HepG2 (cell line): Measurements from ENCODE around the gene SSNA1. TPM values are rescaled to one million over a fixed set of nuclear protein-coding genes. Genes with fewer than 3 reads are reported as not detected.

Experiments
- AGO2 ChIP-seq: fragments of 200-400 bp; formaldehyde crosslinking; optimal IDR thresholded peaks from 2 replicates; pipeline ENCODE3; 2017; ENCODE audit warnings: mild to moderate bottlenecking, low read depth, low read length, moderate library complexity
- ASH2L ChIP-seq: fragments of 300-600, 200-600 bp; sonication (generic); IDR thresholded peaks from 2 replicates; pipeline ENCODE4 v1.7.0; 2017; ENCODE audit warnings: low read depth, mild to moderate bottlenecking, moderate library complexity, mixed read lengths, low read length; ENCODE audit not compliant: insufficient read length
- CCAR2 ChIP-seq: fragments of 200-400 bp; formaldehyde crosslinking; optimal IDR thresholded peaks from 2 replicates; pipeline ENCODE3; 2018; ENCODE audit warnings: low read depth, mild to moderate bottlenecking, low read length, moderate library complexity
- HNRNPL ChIP-seq: fragments of 200-400 bp; formaldehyde crosslinking; IDR thresholded peaks from 2 replicates; pipeline ENCODE4 v1.6.1; 2017; ENCODE audit warnings: mild to moderate bottlenecking, low read depth, low read length
- NR2F1 ChIP-seq, 2 experiments: fragments of 450-650 bp in 1 of 2; formaldehyde crosslinking in 1 of 2; IDR thresholded peaks; 2 replicates each; pipeline versions ENCODE4 v1.5.0 to v1.6.1; 2016 to 2020; ENCODE audit warnings: mild to moderate bottlenecking in 1 of 2, missing compliant biosample characterization in 1 of 2, missing genetic modification reagents in 1 of 2, moderate library complexity in 1 of 2
- NR2F6 ChIP-seq, 2 experiments: IDR thresholded peaks; 2 replicates each; pipeline ENCODE4 v1.6.1; 2016; ENCODE audit warnings: antibody characterized with exemption in 1 of 2, mild to moderate bottlenecking in 1 of 2
- RAD21 ChIP-seq: fragments of 450-650 bp; formaldehyde crosslinking; IDR thresholded peaks from 2 replicates; pipeline ENCODE4 v1.5.0; 2020; ENCODE audit warnings: mild to moderate bottlenecking
- SIN3A ChIP-seq: IDR thresholded peaks from 2 replicates; pipeline ENCODE4 v1.6.1; 2011; ENCODE audit warnings: low read depth, mild to moderate bottlenecking, control low read depth, low read length, borderline replicate concordance
- SMYD3 ChIP-seq: sonication (generic); formaldehyde crosslinking; IDR thresholded peaks from 2 replicates; pipeline ENCODE4 v1.8.1; 2023; ENCODE audit warnings: mild to moderate bottlenecking, missing genetic modification reagents
- ZNF253 ChIP-seq: sonication (generic); formaldehyde crosslinking; IDR thresholded peaks from 2 replicates; pipeline ENCODE4 v1.8.0; 2022; ENCODE audit warnings: mild to moderate bottlenecking, missing genetic modification reagents, borderline replicate concordance
- ZNF407 ChIP-seq: sonication (generic); formaldehyde crosslinking; IDR thresholded peaks from one replicate; pipeline ENCODE4 v1.5.1; 2020; ENCODE audit warnings: mild to moderate bottlenecking, missing genetic modification reagents; ENCODE audit errors: not compliant biosample characterization
- ZNF510 ChIP-seq: sonication (generic); formaldehyde crosslinking; IDR thresholded peaks from 2 replicates; pipeline ENCODE4 v1.4.0; 2020; ENCODE audit warnings: low read depth, mild to moderate bottlenecking, missing genetic modification reagents
- ZNF547 ChIP-seq: sonication (generic); formaldehyde crosslinking; IDR thresholded peaks from 2 replicates; pipeline ENCODE4 v1.5.1; 2020; ENCODE audit warnings: mild to moderate bottlenecking, missing genetic modification reagents
- ZNF747 ChIP-seq: sonication (generic); formaldehyde crosslinking; IDR thresholded peaks from 2 replicates; pipeline ENCODE4 v1.8.1; 2023; ENCODE audit warnings: missing genetic modification reagents, mild to moderate bottlenecking, borderline replicate concordance
- polyA plus RNA-seq, 8 experiments: library from polyadenylated mRNA; depleted of rRNA in 3 of 8; stranded (reverse) in 7 of 8; unstranded in 1 of 8; fragments of >200 nt; fragmentation: Illumina TruSeq in 4 of 8; extraction: Trizol in 4 of 8; gene quantifications; 2 replicates each; pipeline versions ENCODE4 v1.2.1 to v1.2.3, GENCODE V29; 2011 to 2016; ENCODE audit warnings: low read depth in 4 of 8, missing spikeins in 1 of 8, mixed read lengths in 1 of 8; ENCODE audit not compliant: insufficient read depth in 1 of 8
- total RNA-seq, 5 experiments: library from RNA; depleted of rRNA; stranded (reverse); fragments of >200 nt; fragmentation: Illumina TruSeq; extraction: Trizol; gene quantifications; 2 replicates each; pipeline ENCODE4 v1.2.3, GENCODE V29; 2016; ENCODE audit warnings: low read depth in 1 of 5
- TF ChIP-seq, protein P1 (sequence below): sonication (generic); formaldehyde crosslinking; IDR thresholded peaks from 2 replicates; pipeline ENCODE4 v1.4.0; 2020; ENCODE audit warnings: mild to moderate bottlenecking, missing genetic modification reagents
- TF ChIP-seq, protein P2 (sequence below): sonication (generic); formaldehyde crosslinking; IDR thresholded peaks from 2 replicates; pipeline ENCODE4 v1.4.0; 2020; ENCODE audit warnings: missing genetic modification reagents, mild to moderate bottlenecking, borderline replicate concordance

Gene SSNA1
- total and polyA plus RNA-seq, 2 of the 13 experiments (the other 11 are each of a cell fraction or from before 2014, with no cell fraction given) = 35.9 to 49.4 TPM

- TF ChIP-seq, protein P1, sequence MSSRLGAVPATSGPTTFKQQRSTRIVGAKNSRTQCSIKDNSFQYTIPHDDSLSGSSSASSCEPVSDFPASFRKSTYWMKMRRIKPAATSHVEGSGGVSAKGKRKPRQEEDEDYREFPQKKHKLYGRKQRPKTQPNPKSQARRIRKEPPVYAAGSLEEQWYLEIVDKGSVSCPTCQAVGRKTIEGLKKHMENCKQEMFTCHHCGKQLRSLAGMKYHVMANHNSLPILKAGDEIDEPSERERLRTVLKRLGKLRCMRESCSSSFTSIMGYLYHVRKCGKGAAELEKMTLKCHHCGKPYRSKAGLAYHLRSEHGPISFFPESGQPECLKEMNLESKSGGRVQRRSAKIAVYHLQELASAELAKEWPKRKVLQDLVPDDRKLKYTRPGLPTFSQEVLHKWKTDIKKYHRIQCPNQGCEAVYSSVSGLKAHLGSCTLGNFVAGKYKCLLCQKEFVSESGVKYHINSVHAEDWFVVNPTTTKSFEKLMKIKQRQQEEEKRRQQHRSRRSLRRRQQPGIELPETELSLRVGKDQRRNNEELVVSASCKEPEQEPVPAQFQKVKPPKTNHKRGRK (CRISPR knock-in tag) = no peak
- TF ChIP-seq CCAR2 (no peak), NR2F1 (CRISPR knock-in tag; IDR thresholded peaks at IDR 0.05) (no peak), ZNF510 (CRISPR knock-in tag) (no peak), ZNF547 (CRISPR knock-in tag) (0 out of 2 replicates have a peak, but pooled peaks have one; percentile 2), NR2F6 (IDR thresholded peaks at IDR 0.05) (no peak), NR2F6 (CRISPR knock-in tag; IDR thresholded peaks at IDR 0.05) (no peak), SMYD3 (CRISPR knock-in tag) (no peak), HNRNPL (0 out of 2 replicates have a peak, but pooled peaks have one; percentile 0), ZNF253 (CRISPR knock-in tag) (no peak), RAD21 (peak; percentile 49; the same call in 1 of the 2 replicates), ZNF747 (CRISPR knock-in tag) (peak; percentile 84), AGO2 (peak; percentile 48), ZNF407 (CRISPR knock-in tag) (peak; percentile 14), SIN3A (no peak), ASH2L (peak; percentile 8)
- TF ChIP-seq, protein P2, sequence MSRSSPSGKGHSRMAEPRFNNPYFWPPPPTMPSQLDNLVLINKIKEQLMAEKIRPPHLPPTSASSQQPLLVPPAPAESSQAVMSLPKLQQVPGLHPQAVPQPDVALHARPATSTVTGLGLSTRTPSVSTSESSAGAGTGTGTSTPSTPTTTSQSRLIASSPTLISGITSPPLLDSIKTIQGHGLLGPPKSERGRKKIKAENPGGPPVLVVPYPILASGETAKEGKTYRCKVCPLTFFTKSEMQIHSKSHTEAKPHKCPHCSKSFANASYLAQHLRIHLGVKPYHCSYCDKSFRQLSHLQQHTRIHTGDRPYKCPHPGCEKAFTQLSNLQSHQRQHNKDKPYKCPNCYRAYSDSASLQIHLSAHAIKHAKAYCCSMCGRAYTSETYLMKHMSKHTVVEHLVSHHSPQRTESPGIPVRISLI (CRISPR knock-in tag) = no peak; the same call in 1 of the 2 replicates
Observed at GRCh38 chr9:137201205-137201868, 12.9 kb downstream of the SSNA1 start (continued).
